GM19452 (cell line): ENCODE data around the gene JCAD.
"Not testable (repeated sequence)": the region's sequence is repeated elsewhere in the genome, so short reads cannot be mapped to it uniquely, and the experiment has no call there.

Experiments used
- ATAC-seq: cut with Tn5 transposase; IDR thresholded peaks from one replicate; pipeline ENCODE4 v1.9.1; 2021; ENCODE audit not compliant: unreplicated experiment

Gene JCAD, protein sequence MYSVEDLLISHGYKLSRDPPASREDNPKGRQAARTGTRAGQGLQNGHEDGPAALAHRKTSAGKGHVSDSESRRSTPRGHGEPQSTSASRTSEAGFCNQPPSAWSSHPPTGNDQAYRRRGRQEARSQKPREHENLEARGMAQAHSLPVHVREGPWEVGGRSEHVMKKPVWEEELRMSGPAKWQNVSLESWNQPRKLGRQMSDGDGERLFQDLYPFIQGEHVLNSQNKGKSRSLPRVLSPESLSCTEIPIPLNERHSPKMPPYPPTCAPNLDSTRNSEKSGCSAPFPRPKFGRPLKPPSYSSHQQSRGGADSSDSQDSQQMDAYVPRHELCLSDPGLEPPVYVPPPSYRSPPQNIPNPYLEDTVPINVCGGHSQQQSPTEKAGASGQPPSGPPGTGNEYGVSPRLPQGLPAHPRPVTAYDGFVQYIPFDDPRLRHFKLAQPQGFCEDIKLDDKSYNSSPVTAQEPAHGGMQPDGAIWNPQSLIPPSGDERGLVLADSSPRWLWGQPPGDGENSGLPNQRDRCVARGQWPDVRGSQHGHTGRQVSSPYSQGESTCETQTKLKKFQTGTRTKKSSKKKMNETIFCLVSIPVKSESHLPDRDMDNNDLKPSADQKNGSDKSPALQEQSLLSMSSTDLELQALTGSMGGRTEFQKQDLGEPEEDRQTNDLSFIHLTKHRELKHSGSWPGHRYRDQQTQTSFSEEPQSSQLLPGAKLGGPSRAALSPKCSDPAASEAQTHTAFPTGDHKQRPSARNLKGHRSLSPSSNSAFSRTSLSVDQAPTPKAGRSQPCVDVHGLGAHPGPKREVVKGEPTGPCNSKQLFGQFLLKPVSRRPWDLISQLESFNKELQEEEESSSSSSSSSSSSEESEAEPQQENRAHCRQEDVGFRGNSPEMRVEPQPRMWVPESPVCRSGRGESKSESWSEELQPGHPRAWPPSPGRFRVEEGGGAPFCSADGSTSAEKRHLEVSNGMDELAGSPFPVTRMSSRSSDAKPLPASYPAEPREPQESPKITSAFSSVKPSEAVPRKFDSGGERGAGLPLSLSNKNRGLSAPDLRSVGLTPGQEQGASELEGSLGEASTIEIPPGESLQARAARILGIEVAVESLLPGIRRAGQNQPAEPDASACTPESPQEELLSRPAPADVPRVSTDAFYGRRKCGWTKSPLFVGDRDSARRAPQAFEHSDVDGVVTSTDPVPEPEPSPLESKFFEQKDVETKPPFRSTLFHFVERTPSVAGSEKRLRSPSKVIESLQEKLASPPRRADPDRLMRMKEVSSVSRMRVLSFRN (N-terminal part only)

DNA sequence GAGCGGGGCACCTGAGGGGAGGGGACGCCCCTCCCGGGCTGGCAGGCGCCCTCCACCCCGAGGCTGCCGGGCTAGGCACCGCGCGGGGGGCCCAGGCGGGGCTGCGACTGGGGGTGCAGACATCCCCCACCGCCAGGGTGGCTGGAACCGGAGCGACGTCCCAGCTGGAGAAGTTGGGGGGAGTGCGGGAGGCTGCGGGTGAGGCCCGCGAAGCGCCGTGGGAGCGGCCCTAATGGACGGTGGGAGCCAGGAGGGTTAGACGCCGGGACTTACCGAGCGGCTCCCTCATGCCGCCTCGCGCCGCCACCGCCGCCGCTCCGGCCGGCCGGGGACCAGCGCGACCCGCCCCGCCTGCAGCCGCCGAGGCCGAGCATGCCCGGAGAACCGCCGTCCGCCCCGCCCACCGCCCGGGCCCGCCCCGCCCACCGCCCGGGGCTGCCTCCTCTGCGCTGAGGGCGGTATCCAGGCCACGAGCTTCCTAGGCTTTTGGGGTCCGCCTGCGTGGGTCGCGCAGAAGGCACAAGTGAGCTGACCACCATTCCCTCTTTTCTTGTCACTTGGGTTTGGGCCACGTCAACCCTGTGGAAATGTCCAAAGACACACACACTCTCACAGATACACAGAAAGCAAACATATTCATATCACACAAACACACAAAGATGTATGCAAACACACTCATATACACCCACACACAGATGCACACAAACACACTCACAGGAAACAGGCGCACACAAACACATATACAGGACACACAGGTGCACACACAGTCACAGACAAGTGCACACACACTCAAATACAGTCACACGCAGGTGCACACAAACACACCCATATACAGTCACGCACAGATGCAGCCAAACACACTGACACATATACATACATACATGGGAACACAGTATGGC is at the start of gene JCAD:
Gene JCAD (minus strand): TSS at position 378 of the 899 bp plus-strand sequence. CDS start 11,774 bp downstream, outside the sequence.
- no peak for ATAC-seq

DNA sequence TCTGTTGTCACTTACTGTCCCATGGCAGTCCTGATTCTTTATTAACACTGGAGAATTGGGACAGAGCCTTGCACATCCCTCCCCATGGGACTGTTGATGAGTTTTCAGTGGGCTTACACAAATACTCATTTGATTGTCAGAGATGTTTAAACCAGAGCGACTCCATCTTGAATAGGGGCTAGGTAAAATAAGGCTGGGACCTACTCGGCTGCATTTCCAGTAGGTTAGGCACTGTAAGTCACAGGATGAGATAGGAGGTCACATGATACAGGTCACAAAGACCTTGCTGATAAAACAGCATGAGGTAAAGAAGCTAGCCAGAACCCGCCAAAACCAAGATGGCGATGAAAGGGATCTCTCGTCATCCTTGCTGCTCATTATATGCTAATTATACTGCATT is 47.6 kb upstream of the JCAD start:
- ATAC-seq, result no peak

DNA sequence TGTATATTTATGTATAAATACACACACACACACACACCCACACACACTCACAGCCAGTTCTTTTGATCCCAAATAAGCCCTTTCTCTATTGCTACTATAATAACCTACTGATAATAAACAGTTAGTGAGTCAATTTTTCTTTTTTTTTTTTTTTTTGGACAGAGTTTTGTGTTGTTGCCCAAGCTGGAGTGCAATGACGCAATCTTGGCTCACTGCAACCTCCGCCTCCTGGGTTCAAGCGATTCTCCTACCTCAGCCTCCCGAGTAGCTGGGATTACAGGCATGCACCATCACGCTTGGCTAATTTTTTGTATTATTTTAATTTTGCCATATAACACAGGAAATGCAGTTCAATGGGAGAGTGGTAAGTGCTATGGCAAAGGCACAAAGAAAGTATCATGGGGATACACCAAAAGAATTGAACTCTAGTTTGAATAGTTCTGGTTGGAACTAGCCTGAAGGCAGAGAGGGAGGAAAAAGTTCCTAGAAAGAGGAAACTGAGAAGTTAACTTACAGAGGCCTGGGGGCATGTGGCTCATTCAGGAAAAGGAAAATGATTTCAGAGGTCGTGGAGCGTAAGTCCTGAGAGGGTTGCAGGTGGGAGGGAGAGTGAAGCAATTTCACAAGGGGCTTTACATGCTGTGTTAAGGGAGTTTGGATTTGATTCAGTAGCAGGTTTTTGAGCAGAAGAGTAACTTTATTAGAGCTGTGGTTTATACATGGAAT is 44.4 kb upstream of the JCAD start:
- no peak for ATAC-seq

DNA sequence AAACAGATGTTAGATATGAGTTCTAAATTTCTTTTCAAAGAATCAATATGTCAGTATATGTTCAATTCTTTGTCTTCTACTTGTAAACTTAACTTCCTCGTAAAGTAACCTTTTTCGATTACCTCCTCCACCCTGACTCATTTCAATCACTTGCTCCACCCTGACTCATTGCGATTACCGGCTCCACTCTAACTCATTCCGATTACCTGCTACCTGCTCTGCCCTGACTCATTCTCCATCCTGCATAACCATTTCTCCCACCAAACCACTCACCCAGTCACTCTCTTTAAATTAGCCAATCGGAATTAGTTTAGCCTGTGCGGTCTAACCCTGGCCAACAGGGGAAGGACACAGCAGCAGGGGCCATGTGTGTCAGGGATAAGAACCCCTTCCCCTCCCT is 40.3 kb upstream of the JCAD start:
- ATAC-seq, result not testable (repeated sequence)

DNA sequence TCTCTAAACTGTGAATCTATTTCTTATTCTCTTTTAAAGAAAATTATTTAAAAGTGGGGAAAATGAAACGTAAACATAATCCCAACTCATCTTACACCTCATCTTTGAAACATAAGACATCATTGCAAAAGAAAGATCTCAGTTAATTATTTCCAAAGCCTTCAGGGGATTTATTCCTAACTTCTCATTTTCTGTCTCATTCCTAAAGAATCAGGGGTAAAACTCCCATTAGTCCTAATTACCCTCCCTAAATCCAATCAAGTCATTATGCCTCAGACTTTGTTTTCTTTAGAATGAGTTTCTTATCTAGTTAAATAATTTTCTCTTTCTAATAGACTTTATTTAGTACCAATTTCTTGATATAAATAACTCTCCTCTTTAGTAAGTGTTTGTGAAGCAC is 39.7 kb upstream of the JCAD start:
- no peak for ATAC-seq

DNA sequence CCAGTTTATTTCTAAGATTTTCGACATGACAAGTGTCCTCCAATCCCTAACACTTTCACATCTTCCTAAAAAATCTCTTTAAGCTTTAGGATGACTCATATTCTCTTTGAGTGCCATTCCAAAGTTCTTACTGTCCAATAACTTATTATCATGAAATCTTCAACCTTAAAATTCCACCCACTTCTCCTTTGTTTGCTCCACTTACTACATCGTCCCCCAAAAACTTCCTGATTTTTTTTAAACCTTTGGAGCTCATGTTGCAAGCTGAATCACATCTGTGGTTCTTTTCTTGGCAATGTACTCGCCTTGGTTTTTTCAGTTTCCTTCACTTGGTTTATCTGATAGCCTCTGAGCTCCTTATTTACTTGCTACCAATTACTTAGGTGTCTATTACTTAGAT is 39.2 kb upstream of the JCAD start:
- no peak for ATAC-seq

DNA sequence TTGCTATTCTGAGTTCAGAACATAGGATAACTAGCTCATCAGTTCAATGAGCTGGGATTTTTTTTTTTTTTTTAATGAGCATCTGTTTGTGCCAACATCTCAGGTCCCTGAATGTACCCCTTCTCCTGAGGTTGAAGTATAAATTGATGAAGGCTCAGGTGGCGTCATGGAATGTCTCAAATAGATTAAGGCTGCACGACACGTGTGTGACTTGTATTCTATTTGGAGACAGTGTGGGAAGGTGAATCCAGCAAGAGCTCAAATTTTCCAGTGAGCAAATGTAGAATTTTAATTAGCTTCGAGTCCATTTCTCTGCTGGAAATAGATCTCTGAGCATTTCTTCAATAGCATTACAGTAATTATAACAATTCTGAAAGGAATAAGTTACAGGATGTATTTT is 37.2 kb upstream of the JCAD start:
- ATAC-seq, result no peak

DNA sequence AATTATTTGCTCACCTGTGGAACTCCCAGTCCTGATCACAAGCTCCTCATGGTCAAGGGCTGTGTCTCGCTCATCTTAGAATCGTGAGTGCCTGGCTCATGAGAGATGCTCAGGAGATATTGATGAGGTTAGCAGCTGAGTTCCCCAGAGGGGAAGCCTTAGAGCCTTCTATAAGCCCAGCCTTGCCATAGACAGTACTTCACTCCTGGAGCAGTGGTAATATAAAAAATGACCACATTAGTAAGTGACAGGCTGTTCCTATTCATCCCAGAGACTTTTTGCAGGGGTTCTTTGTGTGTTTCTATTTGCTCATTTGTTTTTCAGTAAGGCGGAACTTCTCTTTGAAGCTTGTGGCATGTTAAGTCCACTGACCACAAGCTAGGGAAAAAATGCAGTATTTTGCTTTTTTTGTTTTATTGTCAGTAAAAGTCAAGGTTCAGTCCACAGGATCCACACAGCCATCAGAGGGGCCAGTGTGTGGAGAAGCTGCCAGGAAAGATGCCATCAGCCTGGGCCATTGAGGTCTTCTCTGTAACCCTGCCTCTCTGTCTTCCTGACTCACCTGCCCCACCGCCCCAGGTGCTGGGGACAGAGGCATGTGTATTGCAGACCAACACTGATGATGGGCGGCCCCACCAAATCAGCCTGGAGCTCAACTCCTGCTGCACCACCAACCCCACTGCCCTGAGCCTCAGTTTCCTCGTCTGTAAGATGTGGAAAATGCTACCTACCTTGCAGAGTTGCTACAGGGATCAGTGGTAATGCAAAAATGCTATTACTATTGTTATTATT is 36.4 kb upstream of the JCAD start:
- ATAC-seq, result no peak

DNA sequence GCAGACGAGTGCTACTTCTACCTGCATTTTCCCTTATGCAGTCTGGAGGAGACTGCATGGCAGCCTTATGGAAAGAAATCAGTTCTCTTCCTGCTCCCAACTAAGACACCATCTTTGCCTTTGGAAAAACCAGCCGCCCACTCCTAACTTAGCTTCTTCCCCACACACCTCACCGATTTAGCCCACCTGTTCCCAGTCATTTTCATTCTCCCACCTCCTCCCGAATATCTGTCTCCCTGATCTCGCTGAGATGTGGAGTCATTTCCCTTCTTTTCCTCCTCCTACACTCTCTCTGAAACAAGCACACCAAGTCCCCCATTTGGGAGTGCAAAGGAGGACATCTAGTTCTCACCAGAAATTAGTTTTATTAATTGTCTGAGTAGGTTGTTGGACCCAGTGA is 35.2 kb upstream of the JCAD start:
- no peak for ATAC-seq

DNA sequence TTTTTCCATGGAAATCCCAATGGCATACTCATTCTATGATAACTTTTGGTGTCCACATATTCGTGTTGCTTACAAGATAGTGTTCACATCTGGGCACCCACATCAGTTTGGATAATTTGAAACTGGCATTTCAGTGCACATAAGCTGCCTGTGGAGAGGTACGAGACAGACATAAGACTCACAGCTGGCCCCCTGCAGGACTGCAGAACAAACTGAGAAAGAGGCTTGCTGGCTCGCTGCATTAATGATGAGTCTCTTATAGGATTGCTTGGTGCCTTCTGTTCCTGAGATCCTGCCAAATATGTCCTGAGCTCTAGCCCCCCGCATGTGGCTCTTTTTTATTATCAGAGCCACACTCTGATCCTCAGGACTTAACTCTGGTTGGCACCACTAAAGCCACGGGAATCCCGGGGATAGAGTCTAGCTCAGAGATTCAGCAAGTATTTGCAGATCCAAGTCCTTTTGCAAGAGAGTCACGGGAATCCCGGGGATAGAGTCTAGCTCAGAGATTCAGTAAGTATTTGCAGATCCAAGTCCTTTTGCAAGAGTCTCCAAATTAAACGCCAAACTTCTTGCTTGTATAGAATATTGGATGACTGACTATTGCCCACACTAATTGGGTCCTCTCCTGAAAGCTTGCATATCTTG is 34.0 kb upstream of the JCAD start:
- ATAC-seq, result no peak

DNA sequence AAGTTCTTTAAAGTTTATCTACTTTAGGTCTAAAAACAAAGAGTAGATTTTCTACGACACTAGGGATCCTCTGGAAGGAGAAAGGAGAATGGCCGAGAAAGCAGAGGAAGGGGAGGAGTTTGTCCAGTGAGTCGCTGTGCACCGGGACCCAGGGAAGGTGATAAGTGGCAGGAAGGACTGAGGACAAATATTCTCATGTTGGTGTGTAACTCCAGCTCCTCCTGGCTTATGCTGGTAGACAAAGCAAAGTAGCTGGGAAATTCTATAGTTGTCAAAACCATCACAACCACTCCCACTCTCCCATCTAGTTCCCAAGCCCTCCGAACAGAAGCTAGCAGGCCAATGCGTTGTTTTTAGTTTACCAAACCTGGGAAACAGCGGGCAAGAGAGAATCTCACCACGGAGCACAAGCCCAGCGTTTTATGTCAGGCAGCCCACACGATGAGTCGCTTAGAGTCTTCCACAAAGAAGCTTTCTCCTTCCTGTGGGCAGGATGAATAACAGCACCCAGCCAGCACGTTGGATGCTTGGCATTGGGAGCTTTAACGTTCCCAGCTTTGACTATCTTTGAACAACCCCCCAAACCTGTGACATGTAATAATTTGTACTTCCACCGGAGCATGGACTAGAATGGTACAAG is 32.9 kb upstream of the JCAD start:
- ATAC-seq, result no peak

DNA sequence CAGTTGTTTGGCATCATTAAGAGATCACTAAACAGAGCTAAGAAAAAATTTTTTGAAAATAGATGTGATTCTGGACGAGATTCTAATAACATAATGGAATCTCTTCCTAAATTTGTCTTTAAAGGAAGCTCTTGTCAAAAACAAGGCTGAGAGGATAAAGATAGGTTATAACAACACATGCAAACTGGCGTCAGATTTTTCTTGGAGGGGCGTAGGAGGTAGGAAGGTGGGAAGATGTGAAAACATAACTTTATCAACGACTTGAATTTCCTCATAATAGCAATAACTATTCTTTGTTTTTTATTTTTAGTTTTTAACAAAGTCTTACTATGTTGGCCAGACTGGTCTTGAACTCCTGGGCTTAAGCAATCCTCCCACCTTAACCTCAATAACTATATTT is 31.8 kb upstream of the JCAD start:
- ATAC-seq, result no peak

DNA sequence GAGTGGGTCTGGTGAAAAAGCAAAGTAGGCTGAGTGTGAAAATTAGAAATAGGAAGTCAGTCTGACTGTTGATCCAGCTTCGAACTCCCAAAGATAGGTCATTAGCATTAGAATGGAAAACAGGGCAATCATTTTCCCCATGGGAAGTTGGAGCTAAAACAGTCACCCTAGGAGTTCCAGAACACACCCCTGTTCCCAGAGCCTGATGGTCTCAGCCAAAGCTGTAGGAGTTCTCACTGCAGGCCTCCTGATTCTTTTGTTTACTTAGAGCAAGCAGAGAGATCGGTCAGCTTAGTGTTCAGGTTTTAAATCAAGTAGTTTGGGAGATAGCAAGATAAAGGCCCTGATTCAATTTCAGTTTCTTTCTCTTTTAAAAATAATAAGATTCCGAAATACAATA is 28.8 kb upstream of the JCAD start:
- no peak for ATAC-seq

DNA sequence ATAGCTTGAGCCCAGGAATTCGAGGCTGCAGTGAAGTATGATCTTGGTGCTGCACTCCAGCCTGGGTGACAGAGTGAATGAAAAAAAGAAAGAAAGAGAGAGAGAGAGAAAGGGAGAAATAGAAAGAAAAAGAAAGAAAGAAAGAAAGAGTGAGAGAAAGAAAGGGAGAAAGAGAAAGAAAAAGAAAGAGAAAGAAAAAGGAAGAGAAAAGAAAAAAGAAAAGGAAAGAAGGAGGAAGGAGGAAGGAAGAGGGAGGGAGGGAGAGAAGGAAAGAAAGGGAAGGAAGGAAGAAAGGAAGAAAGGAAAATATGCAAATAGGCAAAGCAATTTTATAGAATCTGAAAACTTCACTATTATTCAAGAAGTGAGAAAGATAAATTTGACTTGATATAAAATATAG is 24.5 kb upstream of the JCAD start:
- ATAC-seq, result no peak

DNA sequence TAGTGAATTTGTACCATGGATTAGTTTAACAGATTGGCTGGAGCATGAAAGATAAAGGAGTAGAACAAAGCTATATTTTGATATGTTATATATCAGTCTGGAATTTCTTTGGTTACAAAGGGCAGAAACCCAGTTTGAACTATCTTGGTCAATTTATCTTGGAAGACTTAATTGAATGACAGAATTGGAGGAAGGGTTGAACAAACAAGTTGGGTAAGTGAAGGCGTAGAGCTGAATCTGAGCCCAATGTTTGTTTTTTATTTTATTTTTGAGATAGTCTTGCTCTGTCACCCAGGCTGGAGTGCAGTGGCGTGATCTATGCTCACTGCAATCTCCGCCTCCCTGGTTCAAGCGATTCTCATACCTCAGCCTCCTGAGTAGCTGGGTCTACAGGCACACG is 21.8 kb upstream of the JCAD start:
- ATAC-seq, result no peak

DNA sequence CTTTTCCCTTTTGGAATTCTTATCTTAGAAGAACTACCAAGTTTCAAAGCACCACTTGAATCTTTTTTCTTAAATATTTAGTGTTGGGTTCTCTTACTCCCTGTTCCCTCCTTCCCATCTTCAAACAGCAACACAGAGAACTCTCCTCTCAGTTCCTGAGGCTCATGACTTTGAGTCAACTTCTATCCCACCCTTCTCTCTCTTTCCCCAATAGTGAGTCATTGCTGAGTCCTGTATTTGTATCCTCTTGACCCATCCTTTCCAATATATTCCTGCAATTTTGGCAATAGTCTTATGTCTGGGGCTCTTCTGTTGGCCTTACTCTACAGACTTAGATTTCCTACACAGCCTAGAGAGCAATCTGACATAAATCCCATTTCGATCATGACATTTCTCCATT is 20.8 kb upstream of the JCAD start:
- ATAC-seq, result no peak

DNA sequence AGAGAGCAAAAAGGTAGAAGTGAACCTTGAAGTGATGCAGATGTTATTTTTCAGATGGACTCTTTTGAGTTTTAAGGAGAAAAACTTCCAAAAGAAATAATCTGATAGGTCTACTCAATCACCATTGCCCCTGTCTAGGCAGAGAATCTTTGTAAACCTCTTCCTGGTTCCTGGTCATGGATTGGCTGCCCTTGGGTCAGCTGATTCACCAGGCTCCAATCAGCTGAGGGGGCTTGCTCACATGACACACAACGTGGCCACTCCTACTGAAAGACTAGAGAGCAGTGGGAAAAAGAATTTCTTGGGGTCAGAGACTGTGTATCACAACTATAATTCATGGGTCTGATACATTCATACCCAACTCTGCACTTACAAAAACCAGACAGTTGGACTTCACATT is 20.0 kb upstream of the JCAD start:
- no peak for ATAC-seq

DNA sequence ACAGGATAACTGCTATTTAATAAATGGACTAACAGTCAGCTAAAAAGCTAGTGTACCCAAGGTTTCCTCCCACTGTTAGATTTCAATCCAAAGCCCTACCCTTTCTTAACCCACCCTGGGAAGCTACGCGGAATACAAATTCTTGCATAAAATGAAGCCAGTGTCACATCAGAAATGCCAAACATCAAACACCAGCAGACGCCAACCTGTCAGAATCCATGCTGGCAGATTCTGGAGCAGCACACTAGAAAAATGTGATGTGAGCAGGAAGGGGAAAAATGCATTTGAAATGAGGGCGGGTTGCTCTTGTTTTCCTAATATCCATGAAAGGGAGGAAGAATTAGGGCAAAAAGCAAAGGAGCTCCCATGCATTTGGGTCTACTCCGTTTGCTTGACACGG is 16.1 kb upstream of the JCAD start:
- ATAC-seq, result no peak
